ENCODE measurements around the gene STOML2.

Gene STOML2

DNA sequence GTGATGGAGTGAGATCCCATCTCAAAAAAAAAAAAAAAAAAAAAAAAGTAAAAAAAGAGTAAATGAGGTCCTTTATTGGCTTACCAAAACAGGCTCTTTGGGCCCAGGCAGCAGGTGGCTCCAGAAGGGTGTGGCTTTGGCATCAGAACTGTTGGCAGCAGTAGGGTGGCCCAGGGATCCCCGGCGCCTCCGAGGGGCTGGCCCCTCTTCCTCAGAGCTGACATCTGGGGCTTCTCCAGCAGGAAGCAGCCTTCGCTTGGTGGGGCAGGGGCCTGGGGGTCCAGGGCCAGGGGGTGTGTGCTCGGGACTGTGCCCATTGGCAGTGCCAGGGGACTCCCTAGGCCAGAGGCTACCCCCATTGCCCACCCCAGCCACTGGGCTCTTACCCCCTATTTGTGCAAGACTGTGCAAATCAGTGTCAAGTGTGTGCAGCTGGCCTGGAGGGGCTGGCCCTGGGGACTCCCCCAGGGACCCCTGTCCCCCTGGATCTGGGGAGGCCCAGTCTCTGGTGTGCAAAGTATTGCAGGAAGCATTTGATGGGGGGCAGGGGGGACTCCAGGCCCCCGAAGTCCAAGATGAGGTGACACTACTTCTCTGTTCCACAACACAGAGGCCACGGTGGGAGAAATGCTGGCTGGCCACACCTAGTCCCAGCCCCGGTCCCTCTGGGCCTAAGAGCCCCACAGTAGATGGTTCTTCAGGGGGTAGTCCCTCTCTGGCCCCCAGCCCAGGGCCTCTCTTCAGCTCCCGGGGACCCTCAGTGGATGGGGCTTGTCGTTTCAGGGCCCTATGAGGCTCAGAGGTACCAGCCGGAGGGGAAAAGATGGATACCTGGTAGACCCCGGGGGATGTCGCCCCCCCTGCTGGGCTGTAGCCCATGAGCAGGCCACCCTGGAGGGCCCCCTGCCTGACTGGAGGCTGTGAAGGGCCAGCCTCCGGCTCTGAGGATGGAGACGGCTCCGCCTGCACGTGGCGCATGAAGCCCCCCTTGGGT lies 4.7 kb upstream of the STOML2 start:
- DNase-seq, result no peak

DNA sequence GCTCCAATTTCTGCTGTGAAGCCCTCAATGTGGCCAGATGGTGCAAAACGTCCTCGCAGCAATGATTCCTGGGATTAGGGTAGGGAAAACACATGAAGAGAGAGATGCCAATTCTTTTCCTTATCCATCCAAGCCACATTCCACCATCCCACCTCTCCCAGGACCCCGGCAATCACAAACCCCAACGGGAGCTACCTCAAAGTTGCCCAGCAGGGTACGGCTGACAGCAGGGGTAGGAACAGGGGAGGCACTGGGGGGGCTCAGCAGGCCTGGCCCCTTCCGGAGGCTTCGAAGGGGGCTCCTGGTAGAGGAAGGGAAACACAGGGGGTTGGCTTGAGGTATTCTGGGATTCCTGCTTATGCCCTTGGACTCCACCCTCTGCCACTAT lies 3.4 kb upstream of the STOML2 start:
- DNase-seq, result no peak

DNA sequence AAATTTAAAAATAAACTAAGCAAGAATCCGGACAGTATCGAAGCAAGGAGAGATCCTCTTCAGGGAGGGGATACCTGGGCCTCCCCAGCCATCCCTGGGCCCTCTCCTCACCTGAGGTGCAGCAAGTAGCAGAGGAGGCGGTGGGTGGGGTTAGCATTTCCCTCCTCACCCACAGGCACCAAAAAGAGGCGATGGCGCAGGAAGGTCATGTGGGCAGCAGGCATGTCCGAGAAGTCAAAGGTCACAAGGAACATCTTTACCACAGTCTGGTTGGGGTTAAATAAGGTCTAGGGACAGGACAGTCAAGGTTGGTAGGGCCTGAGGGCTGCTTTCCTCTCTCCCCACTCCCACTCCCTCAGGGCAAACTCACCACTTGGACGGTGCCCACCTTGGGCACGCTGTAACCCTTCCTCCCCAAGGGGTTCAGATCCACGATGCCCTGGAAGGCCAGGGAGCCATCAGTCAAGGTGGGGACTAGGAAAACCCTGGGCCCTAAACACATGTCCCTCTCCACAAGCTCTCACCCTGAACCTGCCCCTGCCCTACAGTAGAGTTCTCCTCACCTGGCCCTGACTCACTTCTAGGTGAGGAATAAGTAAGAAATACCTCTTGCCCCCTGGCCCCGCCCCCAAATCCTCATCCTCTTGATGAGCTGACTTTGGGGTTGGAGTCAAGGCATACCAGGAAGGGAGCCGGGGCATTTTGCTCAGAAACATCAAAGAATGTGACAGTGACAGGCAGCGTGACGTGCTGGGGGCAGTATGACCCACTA lies 2.8 kb upstream of the STOML2 start:
- DNase-seq, result no peak

DNA sequence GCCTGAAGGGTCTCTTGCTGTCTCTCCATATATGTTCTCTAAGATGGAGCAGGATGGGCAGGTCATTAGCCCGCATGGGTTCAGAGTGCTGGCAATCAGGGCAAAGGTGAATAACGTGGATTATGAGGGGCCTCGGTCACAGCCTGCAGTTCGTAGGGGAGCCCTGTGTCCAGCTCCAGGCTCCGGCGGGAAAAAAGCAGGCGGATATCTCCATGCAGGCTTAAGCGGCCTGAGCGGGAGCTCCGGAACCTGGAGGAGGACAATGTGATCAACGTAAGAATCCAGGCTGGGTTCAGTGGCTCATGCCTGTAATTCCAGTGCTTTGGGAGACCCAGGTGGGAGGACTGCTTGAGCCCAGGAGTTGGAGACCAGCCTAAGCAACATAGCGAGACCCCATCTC lies 2.2 kb upstream of the STOML2 start:
- no peak for DNase-seq

DNA sequence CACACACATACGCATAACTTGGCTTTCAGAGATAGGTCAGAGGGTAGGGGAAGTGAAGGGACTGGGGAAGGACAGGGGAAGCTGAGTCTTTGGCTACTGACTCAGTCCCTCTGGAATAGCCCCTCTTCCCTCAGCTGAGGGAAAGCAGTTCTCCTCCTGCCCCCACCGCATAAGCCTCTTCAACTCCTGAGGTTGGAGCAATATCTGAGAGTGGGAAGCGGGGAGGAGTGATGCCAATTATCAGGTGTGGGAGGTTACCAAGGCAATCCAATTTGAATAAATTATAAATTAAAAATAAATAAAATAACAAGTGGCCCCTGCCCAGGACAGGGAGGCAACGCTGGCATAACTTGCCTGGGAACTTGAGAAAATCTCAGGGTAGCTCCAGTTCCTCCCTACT lies 1.7 kb upstream of the STOML2 start:
- DNase-seq, result no peak

DNA sequence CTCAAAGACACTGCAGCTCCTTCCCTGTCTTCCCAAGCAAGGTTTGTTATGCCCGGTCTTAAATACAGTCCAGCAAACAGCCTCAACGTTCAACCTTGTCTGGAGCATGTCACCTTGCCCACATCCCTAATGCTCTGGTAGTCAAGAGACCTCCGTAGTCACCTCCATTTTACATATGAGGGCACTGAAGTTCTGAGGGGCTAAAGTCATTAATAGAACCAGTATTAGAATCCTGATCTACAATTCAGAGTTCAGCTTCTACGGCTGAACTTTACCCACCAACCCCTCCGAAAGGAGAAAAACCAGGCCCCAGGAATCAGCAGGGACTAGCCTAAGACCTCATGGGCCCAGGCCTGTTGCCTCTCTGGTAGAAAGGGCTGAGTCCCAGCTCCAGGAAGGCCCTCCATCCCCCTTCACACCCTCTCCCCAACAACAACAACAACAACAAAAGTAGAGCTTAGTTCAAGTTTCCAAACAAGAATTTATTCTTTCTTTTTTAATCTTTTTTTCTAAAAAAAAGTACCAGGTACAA lies 795 bp upstream of the STOML2 start:
- DNase-seq, result no peak

DNA sequence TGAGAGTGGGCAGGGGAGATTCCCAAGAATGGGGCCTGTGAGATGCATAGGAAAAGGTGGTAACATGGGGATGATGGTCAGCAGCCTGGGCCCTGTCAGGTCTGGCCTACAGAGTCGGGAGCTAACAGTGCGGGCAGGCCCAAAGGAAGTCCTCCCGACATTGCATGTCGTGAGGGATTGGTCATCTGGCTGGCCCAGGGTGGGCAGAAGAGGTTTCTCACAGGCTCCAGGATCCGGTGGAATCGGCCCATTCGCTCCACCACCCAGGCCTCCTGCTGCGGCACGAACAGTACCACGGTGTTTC lies 514 bp downstream of the STOML2 start:
- no peak for DNase-seq

DNA sequence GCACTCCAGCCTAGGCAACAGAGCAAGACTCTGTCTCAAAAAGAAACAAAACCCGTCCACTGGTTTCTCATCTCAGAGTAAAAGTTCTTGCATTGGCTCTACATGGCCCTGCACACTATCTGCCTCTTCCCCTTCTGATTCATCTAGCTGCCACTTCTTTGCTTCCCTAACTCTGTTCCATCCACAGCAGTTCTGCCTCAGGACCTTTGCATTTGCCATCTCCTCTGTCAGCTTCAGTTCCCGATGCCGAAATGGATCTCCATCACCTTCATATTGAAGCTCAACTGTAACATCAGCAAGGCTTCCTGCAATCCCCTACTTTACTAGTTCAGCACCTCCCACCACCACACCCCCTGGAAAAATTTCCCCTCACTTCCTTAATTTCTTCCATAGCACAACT lies 5.4 kb downstream of the STOML2 start:
- DNase-seq, result no peak

DNA sequence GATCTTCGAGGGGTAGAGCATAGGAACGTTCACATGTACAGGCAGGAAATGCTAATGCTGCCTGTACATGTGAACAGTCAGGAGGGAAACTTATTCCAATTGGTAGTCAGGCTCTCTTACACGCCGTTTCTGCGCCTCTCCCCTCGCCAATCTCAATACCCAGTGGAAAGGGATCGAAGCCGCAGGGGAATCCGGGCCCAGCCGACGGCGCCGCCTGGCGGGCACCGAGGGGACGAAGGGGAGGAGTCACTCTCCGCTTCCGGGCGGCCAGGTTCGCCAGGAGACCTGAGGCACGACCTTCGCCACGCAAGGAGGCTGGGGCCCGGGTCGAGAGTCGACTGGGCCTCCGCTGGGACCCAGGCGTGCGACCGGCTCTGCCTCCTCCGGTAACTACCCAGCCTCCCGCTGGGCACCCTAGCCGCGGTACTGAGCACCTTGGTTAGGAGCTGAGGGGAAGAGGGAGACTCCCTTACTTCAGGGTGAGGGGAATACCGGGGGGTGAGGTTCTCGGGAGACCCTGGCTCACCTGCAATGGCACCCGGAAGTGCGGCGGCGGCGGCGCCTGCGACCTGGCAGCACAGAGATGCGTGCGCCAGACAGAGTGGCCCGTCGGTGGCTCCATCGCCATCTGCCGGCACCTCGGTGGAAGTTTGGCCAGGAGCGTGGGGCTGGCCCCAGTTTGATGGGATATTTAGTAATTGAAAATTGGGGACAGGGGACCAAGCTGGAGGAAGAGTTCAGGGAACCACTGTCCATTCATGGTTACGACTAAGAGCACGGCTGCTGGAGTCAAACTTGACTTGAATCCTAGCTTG lies 6.7 kb downstream of the STOML2 start, which contains the start of gene PIGO:
Gene PIGO, minus strand, starts transcription at position 557 of the 815 bp plus-strand sequence. CDS start 1,026 bp downstream, outside the sequence.
- peak; percentile 89 for DNase-seq

DNA sequence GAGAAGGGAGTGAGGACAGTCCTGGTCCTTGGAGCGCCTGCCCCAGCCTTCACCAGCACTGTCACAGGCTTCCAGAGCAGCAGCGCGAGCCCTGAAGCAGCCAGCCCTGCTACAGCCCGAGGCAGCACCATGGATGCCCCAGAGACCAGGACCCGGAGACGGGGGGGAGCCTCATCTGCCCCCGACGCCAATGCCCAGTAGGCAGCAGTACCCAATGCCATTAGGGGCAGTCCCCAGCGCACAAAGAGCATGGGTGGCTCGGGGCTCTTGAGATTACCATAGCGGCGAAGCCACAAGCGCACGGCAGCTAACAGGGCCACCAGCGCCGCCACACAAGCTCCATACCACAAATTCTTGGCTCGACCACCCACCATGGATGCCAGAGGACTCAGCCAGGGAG lies 11.4 kb downstream of the STOML2 start:
- DNase-seq, result no peak

DNA sequence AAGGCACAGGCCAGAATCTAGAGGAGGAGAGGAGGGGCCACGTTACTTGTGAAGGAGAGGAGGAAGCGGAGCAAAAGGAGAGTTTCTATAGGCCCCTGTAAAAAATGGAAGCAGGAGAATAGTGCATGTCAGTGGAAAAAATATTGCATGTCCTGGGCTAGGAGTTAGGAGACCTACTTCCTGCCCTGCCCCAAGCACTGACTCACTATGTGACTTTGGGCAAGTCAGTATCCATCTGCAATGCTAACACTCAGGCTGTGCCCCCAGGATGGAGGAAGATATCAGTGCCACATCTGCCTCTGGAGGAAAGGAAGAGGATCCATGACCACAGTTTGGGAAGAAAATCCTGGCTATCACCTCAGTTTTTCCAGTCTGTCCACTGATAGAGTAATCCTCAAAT lies 13.5 kb downstream of the STOML2 start:
- DNase-seq, result no peak

DNA sequence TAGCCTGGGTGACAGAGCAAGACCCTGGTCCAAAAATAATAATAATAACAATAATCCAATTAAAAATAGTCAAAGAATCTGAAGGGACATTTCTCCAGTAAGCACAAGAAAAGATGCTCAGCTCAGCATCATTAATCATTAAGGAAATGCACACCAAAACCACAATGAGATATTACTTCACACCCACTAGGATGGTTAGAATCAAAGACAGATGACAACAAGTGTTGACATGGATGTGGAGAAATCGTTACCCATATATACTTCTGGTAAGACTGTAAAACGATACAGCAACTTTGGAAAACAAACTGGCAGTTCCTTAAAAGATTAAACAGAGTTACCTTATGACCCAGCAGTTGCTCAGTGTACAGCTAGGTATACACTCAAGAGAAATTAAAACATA lies 17.9 kb downstream of the STOML2 start:
- DNase-seq, result peak; percentile 19

DNA sequence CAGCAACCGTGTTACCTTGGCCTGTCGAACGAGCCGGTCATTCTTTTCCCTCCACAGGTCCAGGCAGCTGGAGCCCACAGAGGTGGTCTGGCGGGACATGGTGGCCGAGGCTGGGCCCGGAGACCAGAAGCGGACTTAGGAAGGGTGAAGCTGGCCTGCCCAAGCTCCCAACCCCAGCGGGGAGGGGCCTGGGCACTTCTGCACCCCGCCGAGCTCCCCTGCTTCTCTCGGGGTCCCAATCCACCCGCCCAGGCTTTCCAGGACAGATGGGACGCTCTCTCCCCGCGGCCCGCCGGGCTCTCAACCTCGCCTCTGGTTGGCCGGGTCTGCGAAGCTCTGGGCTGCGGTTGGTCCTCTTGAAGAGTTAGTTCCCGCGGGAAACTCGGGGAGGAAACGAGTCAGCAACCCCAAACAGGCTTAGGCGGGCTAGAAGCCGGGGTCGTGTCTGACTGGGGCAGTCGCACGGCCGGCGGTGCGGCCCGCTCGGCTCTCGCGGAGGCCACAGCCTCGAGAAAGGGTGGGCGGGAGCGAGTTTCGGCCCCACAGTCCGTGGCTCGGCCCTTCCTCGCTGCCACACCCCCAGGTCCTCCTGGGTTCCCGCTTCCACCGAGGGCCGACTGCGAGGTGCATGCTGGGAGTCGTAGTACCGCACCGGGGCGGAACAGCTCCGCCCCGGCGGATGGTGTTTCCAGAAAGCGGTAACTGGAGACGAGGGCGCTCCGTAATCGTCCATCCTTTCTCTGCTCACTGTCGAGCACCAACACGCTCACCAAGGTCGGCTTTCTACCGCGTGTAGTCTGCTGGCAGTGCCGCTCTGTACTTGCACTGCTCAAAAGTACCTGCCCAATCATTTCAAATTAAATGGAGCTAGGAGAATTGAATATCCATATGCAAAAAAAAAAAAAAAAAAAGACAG lies 23.2 kb downstream of the STOML2 start, which contains the start of gene FANCG:
Gene FANCG, minus strand, starts transcription at position 517 of the 916 bp plus-strand sequence. Its CDS starts 418 bp downstream, at position 99.
- peak; percentile 83 for DNase-seq

DNA sequence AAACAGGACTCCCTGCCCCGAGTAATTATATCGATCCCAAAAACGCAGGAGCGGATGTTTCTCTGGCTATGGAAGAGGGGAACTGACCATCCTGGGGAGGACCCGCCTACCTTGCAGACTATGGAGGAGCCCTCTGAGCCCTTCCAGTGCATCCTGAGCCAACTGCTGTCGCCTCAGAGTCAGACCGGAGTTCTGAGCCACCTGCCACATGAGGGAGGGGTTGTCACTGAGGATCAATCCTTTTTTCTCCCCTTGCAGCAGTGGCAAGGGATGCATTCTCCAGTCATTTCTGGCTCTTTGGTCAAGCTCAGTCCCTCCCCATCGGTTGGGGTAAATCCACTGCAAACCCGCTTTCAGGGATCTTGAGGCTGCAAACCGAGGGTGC lies 23.9 kb downstream of the STOML2 start:
- DNase-seq, result no peak

DNA sequence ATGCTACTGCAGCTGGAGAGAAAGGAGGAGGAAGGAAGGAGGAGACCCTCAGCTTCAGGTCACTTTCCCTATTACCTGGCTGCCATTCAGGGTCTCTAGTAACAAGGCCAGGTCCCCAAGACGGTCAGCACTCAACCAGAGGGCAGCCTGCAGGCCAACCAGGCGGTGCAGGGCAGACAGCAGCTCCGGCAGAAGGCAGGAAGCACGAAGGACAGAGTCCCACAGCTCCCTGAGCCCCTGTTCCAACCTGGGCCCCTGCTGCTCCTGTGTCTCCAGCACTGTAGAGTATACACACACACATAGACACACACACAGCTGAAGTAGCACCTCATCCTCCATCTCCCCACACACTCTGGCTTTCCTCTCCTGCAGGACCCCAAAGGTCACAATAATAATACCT lies 24.9 kb downstream of the STOML2 start:
- DNase-seq, result no peak

DNA sequence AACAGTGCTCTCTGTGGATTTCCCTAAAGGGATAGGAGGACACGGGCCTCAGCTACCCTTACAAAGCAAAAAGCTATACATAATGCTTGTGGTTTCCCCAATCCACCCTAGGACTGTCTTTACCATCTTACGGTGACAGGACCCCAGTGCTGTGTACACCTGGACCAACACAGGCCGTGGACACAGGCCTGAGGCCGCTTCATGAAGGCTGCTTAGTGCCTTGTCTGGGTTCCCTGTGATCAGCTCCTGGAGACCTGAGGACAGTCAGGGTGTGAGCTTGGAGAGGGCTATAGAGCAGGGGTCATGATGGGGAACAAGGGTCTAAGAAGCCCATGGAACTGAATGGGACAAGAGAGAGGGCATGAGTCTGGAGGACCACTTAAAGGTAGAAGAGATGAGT lies 26.1 kb downstream of the STOML2 start:
- DNase-seq, result no peak

DNA sequence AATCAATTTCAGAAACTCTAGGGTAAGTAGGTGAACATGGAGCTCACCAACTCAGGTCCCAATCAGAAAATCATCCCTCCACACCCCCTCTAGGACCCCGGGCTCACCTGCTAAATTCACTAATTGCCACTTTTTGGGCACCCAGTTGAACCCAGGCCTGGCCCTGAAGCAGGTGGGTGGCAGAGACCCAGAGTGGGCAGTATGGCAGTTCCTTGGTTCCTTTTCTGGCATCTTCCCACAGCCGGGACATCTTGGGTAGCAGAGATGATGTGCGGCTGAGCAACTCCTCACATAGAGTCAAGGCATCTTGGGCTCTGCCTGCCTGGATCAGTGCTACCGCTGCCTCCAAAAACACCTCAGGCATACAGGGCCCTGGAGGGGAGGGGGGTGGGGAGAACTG lies 27.6 kb downstream of the STOML2 start:
- no peak for DNase-seq

DNA sequence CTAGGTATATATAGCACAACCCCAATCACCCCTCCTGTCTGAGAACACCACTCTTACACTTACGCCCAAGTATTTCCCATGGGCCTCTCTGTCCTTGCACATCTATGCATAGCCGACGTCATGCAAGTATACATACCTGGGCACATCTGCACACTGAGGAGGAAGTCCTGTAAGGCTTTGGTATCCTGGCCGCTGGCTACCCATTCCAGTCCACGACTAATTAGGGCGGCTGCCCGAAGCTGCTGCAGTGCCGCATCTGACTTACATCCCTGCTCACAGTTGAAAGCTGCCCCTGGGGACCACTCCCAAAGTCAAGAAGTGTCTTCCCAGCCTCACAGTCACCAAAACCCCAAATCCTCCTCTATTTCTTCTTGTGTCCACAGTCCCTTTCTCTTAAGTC lies 28.1 kb downstream of the STOML2 start:
- DNase-seq, result no peak

DNA sequence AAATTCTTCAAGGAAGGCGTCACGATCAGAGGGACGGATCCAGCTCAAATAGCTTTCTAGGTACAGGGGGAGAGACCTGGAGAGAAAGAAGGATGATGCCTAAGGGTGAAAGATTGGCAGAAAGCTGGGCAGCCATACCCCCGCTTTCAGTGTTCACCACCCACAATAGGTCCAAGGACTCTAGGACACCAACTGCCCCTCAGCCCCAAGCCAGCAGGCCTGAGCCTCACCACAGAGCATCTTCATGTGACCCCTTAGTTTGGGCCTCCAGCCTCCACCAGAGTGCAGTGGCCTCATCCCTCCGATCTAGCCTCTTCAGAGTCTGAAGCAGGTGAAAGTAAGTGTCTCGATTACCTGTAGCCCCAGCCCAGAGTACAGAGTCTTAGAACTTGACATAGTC lies 28.8 kb downstream of the STOML2 start:
- no peak for DNase-seq

DNA sequence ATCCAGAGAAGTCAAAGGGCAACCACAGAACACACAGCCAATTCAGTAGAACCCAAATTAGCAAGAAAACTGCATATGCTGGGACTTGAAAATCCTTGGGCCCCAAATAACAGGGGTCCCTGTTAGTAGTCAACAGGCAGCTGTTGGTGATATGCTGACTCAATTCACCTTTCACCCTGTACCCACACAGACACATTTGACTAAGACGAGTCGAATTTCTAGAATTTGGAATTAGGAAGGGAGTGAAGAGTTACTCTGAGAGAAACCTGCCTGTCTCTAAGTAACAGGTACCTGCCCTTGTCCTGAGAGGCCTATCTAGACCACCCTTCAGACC lies 29.7 kb downstream of the STOML2 start:
- no peak for DNase-seq

DNA sequence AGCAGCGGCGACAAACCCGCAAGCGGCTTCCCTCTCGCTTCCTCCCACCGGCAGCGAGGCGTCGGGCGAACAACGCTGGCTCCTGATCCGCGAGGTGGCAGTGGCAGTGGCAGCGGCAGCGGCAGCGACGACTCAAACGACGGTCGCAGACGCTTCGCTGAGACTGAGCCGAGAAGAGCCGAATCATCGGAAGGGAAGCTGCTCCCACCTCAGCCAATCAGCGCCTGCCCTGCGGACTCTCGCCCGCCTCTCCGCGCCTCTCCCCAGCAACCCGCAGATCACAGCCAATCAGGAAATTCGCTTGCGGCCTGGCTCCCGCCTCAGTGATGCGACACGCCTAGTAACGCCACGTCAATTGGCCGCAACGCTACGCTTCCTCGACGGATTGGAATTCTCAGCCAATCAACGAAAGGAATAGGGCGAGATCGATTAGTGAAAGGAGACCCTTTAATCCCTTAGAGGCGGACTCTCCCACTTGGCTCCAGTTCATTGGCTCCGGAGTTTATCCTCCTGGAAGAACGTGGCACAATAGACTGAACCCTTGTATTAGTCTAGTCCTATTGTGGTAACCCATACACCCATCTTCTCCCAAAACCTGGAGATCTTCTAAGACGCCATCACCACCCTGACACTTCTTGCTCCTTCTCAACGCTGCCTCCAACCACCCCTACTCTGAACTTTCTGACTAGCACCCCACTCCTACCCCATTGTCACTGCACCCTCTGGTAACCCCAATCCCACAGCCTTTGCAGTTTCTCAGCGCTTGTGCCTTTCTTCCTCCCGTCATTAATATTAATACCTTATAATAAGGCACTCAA lies 30.3 kb downstream of the STOML2 start, which contains the start of gene VCP:
Gene VCP, minus strand, starts transcription at position 165 of the 818 bp plus-strand sequence. CDS start 272 bp downstream, outside the sequence.
- DNase-seq, result peak; percentile 99
